ENCODE measurements around the gene BLTP2. TPM values are rescaled to one million over a fixed set of nuclear protein-coding genes. Genes with fewer than 3 reads are reported as not detected.

Gene BLTP2
- total and polyA plus RNA-seq, 10 of the 15 experiments (the other 5 are each of a cell fraction or from before 2014, with no cell fraction given) = 14.2 to 151 (median 78.1) TPM

DNA sequence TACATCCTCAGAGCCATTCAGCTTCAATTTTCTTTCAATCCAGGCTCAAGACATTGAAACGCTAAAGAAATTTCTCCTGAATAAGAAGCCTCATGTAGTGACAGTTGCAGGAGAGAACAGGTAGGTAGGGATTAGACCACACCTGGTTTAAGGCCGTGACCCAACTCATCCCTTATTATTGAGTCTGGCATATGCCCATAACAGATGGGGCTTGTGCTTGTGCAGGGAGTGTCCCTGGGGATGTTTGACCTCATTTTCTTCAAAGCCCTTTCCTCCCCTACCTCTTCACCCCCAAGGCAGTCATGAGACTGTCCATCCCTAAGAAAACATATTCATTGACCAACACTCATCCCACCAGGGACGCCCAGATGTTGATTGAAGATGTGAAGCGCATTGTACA lies 41.3 kb upstream of the BLTP2 start:
- TF ChIP-seq MYB (IDR thresholded peaks at IDR 0.05; ENCODE audit: borderline replicate concordance, low read depth, low read length) = no peak
- no peak for TF ChIP-seq POLR2A (IDR thresholded peaks at IDR 0.05; ENCODE audit: low read depth, low read length)
- TF ChIP-seq CEBPB (IDR thresholded peaks at IDR 0.05; ENCODE audit: borderline replicate concordance in 1 of 2, low read depth in 2 of 2, low read length in 2 of 2) = no peak
- no peak for TF ChIP-seq SP1 (IDR thresholded peaks at IDR 0.05; ENCODE audit: low read depth, low read length)
- no peak for TF ChIP-seq CEBPZ (IDR thresholded peaks at IDR 0.05; ENCODE audit: low read depth, low read length)
- TF ChIP-seq HSF1 (IDR thresholded peaks at IDR 0.05; ENCODE audit: low read depth, low read length) = no peak
- no peak for TF ChIP-seq RFX5 (IDR thresholded peaks at IDR 0.05; ENCODE audit: low read depth, low read length)
- no peak for TF ChIP-seq ZBTB40 (IDR thresholded peaks at IDR 0.05; ENCODE audit: borderline replicate concordance)
- no peak for TF ChIP-seq BMI1 (IDR thresholded peaks at IDR 0.05; ENCODE audit: borderline replicate concordance)
- no peak for TF ChIP-seq NR2F1 (conservative IDR thresholded peaks at IDR 0.05)
- no peak for TF ChIP-seq TCF7 (IDR thresholded peaks at IDR 0.05; ENCODE audit: borderline replicate concordance)
- no peak for TF ChIP-seq ETV6 (conservative IDR thresholded peaks at IDR 0.05 in 1 of 2, IDR thresholded peaks at IDR 0.05 in 1 of 2; ENCODE audit: borderline replicate concordance in 1 of 2, low read depth in 1 of 2)
- no peak for TF ChIP-seq CHD4 (IDR thresholded peaks at IDR 0.05)
- TF ChIP-seq IRF4 (IDR thresholded peaks at IDR 0.05; ENCODE audit: low read depth, low read length) = no peak
- no peak for TF ChIP-seq KDM1A (IDR thresholded peaks at IDR 0.05; ENCODE audit: borderline replicate concordance)
- TF ChIP-seq RBBP5 (conservative IDR thresholded peaks at IDR 0.05) = no peak
- TF ChIP-seq CHD1 (IDR thresholded peaks at IDR 0.05; ENCODE audit: low read depth, low read length) = no peak
- no peak for TF ChIP-seq HCFC1 (IDR thresholded peaks at IDR 0.05; ENCODE audit: low read length)
- TF ChIP-seq SRF (IDR thresholded peaks at IDR 0.05; ENCODE audit: low read depth in 2 of 2, low read length in 2 of 2) = no peak
- DNase-seq (ENCODE audit: low read depth, low spot score) = no peak
- 86% methylated on average over 4 of the region's 4 CpGs for WGBS (ENCODE audit: insufficient coverage, insufficient replicate concordance, low lambda C conversion rate, missing lambda C conversion rate)
- ATAC-seq = no peak
- H3K4me1 ChIP-seq (ENCODE audit: control insufficient read depth, insufficient read depth, low read length) = no peaks in the 10 kb centered on the region
- H3K4me3 ChIP-seq = no peak overlapping the region
- H3K4me2 ChIP-seq (ENCODE audit: control insufficient read depth, insufficient read depth) = no peak overlapping the region
- no peak for FAIRE-seq
- H3K27me3 ChIP-seq (replicated peaks in 1 of 2; ENCODE audit: control insufficient read depth in 2 of 2, insufficient read depth in 2 of 2, low read length in 1 of 2) = no peaks in the 10 kb centered on the region
- ChIA-PET CTCF (no interaction called here), SMC1A (ENCODE audit: uncharacterized antibody, unreplicated experiment) (no interaction called here), RAD21 (ENCODE audit: unreplicated experiment) (no interaction called here), POLR2A (interaction anchor here (1.1 kb wide), 1 partner anchor 25 kb away, joined by 3 read pairs; the partner anchor contains the start of genes SDF2 and SUPT6H)
- H3K27ac ChIP-seq (ENCODE audit: control insufficient read depth, insufficient read depth) = no peak overlapping the region
- intact Hi-C loops (cut with micrococcal nuclease; ENCODE audit: unreplicated experiment) (no loop called here), in situ Hi-C loops (cut with MboI) (no loop called here)
- H3K36me3 ChIP-seq (ENCODE audit: control insufficient read depth in 2 of 2, insufficient read depth in 2 of 2, low read length in 1 of 2) = peaks cover 38 to 62% of the 10 kb centered on the region in 2 experiments
- no TSS peak for BruUV-seq (replicated peaks)
- H3K9me3 ChIP-seq (replicated peaks; ENCODE audit: control insufficient read depth, insufficient read depth, low read length) = no peaks in the 10 kb centered on the region
- no peak overlapping the region for H3K9ac ChIP-seq (ENCODE audit: control insufficient read depth, insufficient read depth, low read length)
- no peaks in the 10 kb centered on the region; the same call in 1 of the 2 replicates for H4K20me1 ChIP-seq (ENCODE audit: control insufficient read depth, insufficient read depth)
- no peaks in the 10 kb centered on the region for H3K79me2 ChIP-seq (ENCODE audit: control insufficient read depth, insufficient read depth, low read length)
- no peak overlapping the region for H2AFZ ChIP-seq (ENCODE audit: control insufficient read depth, low read depth, low read length)
